ENCODE results near the gene FGF18.

The FGF18 gene

DNA sequence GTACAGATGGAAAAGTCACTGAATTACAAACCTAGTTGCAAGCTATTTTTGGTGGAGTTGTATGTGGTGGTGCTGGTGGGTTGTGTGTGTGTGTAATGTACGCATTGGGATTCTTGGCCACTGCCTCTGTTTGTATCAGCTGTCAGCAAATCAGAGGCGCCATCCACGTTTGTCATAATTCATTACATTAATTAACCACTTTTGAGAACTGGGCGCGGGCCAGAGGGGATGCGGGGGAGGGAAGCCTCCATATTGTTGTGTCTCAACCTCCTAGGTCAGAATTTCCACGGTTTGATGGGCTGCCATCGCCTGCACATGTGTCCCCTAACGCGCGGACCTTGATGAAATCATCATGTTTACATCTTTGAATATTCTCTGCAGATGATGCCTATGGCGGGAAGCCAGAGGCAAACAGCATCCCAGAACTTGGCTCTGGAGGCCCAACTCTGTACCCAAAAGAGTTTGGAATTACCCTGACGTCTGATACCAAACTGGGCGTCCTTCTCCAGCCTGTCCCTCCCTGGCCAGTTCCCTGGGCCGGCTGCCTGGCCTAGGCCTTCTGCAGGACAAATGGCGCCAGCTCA, 54.9 kb downstream of the FGF18 start:
- Mint-ChIP-seq H3K4me3 (no peak overlapping the region), H3K4me1 (no peaks in the 10 kb centered on the region)

DNA sequence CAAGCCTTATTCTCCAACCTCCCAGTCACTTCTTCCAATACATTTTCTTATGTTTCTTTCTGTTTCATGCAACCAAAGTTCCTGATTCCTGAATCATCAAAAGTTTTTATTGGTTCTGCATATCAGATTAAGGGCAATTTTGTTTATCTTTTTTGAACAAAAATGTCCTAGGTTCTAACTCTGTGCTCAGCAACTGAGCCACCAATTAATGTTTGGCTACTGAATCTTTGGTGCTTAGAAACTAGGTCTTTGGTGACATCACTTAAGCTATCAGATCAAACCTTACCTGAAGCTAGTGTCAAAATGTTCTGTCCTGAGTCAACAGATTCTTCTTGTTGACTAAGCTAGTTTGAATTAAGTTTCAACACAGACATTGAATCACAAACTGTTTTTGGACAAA, 56.1 kb downstream of the FGF18 start:
- H3K4me1 Mint-ChIP-seq = peaks cover 2% of the 10 kb centered on the region
- ATAC-seq (ENCODE audit: low read depth) (no peak), DNase-seq (ENCODE audit: low spot score in 2 of 2) (no peak)
- H3K27me3 Mint-ChIP-seq = peaks cover 13% of the 10 kb centered on the region
- H3K27ac Mint-ChIP-seq = no peak overlapping the region
- H3K4me3 Mint-ChIP-seq = no peak overlapping the region
- H3K36me3 Mint-ChIP-seq = peaks cover 2% of the 10 kb centered on the region
- H3K9me3 Mint-ChIP-seq = no peaks in the 10 kb centered on the region

More for the DNA sequence above, 54.9 kb downstream of the FGF18 start:
- DNase-seq (ENCODE audit: low spot score in 2 of 2) (no peak), ATAC-seq (ENCODE audit: low read depth) (no peak)
- peaks cover 2% of the 10 kb centered on the region for H3K36me3 Mint-ChIP-seq
- peaks cover 7% of the 10 kb centered on the region for H3K27me3 Mint-ChIP-seq
- no peak overlapping the region for H3K27ac Mint-ChIP-seq
- no peaks in the 10 kb centered on the region for H3K9me3 Mint-ChIP-seq

DNA sequence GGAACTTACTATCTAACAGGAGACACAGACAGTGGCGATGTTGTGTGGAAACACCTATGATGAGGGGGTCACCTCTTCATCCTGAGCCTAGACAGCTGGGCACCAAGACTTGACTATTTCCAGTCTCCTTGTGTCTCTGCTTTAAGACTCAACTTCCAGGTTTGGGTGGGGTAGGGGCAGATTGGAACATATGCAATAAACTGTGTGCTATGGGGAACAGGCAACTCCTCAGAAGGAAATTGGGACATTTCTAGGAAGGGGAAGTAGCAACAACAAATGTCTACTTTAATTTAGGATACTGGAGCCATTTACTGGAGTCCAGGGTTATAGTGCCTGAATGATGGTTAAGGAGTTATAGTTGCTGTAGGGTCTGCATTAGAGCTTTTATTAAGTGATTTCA, 57.3 kb downstream of the FGF18 start:
- H3K27ac Mint-ChIP-seq = no peak overlapping the region
- peaks cover 2% of the 10 kb centered on the region for H3K4me1 Mint-ChIP-seq
- H3K9me3 Mint-ChIP-seq = no peaks in the 10 kb centered on the region
- DNase-seq (ENCODE audit: low spot score in 2 of 2) (no peak), ATAC-seq (ENCODE audit: low read depth) (no peak)
- H3K36me3 Mint-ChIP-seq = peaks cover 2% of the 10 kb centered on the region
- H3K4me3 Mint-ChIP-seq = no peak overlapping the region
- H3K27me3 Mint-ChIP-seq = peaks cover 13% of the 10 kb centered on the region

DNA sequence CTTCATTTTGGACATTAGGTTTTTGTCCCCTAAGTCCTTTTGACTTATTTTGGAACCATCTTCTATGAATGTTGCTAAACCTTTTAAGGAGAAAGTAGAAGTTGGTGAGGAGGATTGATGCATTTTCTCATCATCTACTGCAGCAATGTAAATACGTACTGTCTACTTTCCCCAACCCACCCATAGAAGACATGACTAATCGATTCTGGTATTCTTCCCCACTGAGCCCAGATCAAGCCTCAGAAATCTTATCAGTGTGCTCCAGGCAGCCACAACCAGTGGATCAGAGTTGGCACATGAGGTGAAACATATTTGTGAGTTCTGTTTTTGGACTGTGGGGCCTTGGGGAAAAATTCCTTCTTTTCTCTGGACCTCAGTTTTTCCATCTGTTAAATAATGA, 57.7 kb downstream of the FGF18 start:
- Mint-ChIP-seq H3K27ac (no peak overlapping the region), H3K27me3 (peaks cover 17% of the 10 kb centered on the region), H3K4me1 (peaks cover 2% of the 10 kb centered on the region), H3K9me3 (no peaks in the 10 kb centered on the region), H3K4me3 (no peak overlapping the region), H3K36me3 (peaks cover 2% of the 10 kb centered on the region)
- DNase-seq (ENCODE audit: low spot score in 2 of 2) (no peak), ATAC-seq (ENCODE audit: low read depth) (no peak)

DNA sequence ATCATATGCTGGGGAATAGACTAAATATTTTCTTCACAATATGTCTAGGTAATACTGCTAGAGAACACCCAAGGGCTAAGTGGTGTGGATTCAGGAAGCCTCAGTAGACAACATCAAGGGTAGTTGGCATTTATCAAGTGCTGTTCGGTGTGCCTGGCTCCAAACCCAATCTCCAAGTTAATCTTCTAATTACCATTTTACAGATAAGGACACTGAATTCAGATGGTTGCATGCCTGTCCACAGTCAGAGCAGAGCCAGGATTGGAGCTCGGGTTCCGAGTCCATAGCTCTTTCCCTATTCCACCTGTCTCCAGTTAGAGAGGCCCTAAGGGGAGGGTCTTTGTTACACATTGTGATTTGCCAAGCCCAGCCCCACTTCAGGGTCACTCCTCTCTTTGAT, 58.2 kb downstream of the FGF18 start:
- Mint-ChIP-seq H3K27me3 (peaks cover 17% of the 10 kb centered on the region), H3K4me1 (peaks cover 2% of the 10 kb centered on the region), H3K27ac (no peak overlapping the region)

DNA sequence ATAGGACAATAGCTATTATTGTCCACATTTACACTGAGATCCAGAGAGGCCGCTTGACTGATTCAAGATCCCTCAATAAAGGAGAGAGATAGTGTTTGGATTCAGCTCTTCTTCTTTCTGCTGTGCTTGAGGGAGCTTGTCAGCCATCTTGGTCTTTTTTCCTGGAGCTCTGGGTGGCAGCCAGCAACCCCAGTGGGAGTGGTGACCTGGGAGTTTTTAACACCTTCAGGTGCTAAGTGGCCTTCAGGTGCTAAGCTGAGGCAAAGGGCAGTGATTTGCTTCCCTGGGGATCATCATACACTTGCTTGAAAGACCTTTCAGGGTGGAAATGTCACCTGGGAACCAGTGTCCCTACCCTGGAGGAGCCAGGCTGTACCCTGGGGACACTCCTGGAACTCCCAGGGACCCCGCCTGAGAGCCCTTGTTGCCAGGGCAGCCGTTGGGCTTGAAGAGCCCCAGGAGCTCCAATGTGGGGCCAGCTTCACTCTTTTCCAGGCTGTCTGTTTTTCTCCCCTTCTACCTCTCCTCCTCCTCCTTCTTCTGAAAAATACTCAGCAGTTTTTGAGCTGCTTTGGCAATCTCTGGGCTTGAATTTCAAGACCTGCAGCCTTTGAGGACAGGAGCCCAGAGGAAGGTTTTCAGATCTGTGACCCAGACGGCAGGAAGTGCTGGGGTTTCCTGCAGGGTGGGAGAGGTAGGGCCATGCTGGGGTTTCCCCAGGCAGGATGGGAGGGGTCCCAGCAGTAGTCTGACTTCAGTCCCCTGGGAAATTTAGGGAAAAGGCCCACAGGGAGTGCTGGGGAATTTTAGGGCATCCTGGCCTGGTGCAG, 59.7 kb downstream of the FGF18 start:
- Mint-ChIP-seq H3K27me3 (peaks cover 19% of the 10 kb centered on the region), H3K9me3 (no peaks in the 10 kb centered on the region), H3K4me1 (peaks cover 2% of the 10 kb centered on the region), H3K27ac (no peak overlapping the region), H3K36me3 (peaks cover 2% of the 10 kb centered on the region), H3K4me3 (no peak overlapping the region)
- ATAC-seq (ENCODE audit: low read depth) (no peak), DNase-seq (ENCODE audit: low spot score in 2 of 2) (no peak)

More for the DNA sequence above, 58.2 kb downstream of the FGF18 start:
- no peak for ATAC-seq (ENCODE audit: low read depth)
- Mint-ChIP-seq H3K4me3 (no peak overlapping the region), H3K9me3 (no peaks in the 10 kb centered on the region), H3K36me3 (peaks cover 2% of the 10 kb centered on the region)
- no peak for DNase-seq (ENCODE audit: low spot score in 2 of 2)

DNA sequence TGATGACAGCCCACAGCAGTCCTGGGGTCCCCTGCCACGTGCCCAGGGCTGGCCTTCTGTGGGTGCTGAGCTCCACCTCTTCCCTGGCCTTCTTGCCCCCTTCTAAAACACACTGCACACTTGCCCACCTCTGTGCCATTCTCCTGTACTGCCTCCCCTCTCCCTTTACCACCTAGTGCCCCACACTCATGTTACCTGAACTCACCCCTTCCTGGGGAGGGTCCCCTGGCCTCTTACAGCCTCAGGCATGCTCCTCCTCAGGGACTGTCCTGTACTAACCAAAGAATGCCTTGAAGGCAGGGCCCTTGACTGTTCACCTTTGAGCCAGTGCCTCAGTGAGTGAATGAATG, 60.3 kb downstream of the FGF18 start:
- ATAC-seq (ENCODE audit: low read depth) (no peak), DNase-seq (ENCODE audit: low spot score in 2 of 2) (no peak)
- Mint-ChIP-seq H3K4me1 (peaks cover 4% of the 10 kb centered on the region), H3K27me3 (peaks cover 23% of the 10 kb centered on the region), H3K4me3 (no peak overlapping the region), H3K27ac (no peak overlapping the region), H3K9me3 (no peaks in the 10 kb centered on the region), H3K36me3 (peaks cover 2% of the 10 kb centered on the region)

DNA sequence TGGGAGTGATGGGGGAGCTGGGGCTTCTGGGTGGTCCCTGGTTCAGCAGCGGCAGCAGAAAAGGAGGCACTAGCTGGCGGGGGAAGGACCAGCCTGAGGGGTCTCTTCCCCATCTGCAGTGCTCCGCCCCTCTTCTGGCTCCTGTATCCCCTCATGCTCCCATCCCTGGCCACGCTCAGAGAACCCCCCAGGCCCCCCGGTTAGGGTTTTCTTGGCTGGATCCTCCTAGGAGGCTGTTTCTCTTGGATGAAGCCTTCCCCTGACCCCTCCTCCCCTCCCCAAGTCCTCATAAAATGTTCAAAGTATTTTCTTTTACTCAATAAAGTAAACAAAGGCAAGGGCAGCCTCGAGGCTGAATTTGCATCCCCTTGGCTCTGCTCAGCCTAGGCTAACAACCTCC, 60.8 kb downstream of the FGF18 start:
- no peak for ATAC-seq (ENCODE audit: low read depth)
- no peaks in the 10 kb centered on the region for H3K9me3 Mint-ChIP-seq
- no peak overlapping the region for H3K27ac Mint-ChIP-seq
- no peak overlapping the region for H3K4me3 Mint-ChIP-seq
- H3K27me3 Mint-ChIP-seq = peaks cover 22% of the 10 kb centered on the region
- peaks cover 4% of the 10 kb centered on the region for H3K4me1 Mint-ChIP-seq
- H3K36me3 Mint-ChIP-seq = peaks cover 2% of the 10 kb centered on the region
- no peak for DNase-seq (ENCODE audit: low spot score in 2 of 2)

DNA sequence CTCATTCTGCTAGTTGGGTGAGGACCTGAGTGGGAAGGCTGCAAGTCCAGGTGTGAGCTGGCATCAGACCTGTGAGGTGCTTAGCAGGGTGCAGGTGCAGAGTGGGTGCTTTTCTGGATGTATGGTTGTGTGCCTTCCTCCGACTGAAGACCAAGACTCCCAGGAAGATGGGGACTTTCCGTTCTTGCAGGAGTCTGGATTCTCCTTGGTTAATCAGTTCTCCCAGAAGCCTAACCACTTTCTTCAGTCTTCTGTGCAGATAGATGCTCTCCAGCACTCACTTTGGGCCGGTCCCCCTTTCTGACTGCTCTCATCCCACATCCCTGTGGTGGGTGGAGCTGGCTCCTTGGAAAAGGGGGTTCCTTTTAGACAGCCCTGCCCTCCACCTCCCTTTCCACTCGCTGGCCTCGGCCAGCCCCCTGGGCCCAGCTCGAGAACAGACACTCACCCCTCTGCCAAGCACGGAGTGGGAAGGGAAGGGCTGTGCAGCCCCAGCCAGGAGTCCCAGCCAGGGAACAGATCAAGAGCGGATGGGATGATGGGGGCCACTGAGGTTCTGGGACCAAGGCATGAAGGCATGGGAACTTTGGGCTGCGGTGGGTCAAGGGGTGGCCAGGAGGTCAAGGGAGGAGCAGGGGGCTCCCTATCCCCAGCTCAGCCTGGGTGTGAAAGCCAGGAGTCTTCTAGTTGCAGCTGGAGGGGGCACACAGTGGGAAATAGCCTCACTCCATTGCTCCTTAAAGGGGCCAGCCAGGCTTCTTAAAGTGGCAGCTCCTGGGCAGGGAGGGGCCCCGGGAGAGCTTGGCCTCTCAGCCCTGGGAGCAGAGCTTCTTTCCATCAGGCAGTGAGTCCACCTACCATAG, 62.4 kb downstream of the FGF18 start:
- DNase-seq (ENCODE audit: low spot score in 2 of 2) (no peak), ATAC-seq (ENCODE audit: low read depth) (no peak)
- peaks cover 22% of the 10 kb centered on the region for H3K27me3 Mint-ChIP-seq
- H3K36me3 Mint-ChIP-seq = no peaks in the 10 kb centered on the region
- H3K4me3 Mint-ChIP-seq = no peak overlapping the region
- no peak overlapping the region for H3K27ac Mint-ChIP-seq
- peaks cover 4% of the 10 kb centered on the region for H3K4me1 Mint-ChIP-seq
- H3K9me3 Mint-ChIP-seq = no peaks in the 10 kb centered on the region

DNA sequence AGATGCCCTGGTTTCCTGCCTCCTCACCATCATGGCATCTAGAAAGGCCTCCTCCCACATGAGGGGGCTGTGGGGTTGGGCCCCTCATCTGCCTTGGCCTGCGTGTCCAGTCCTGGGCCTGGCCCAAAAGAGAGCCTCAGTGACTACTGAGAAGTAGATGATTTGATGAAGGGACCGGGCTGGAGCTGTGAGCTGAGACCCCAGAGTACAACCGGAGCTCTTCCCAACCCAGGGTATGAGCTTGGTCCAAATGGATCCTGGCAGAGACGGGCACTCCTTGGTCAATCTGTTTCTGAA, 62.9 kb downstream of the FGF18 start:
- no peaks in the 10 kb centered on the region for H3K9me3 Mint-ChIP-seq
- H3K27ac Mint-ChIP-seq = no peak overlapping the region
- H3K4me1 Mint-ChIP-seq = peaks cover 4% of the 10 kb centered on the region
- no peaks in the 10 kb centered on the region for H3K36me3 Mint-ChIP-seq
- H3K27me3 Mint-ChIP-seq = peaks cover 24% of the 10 kb centered on the region
- DNase-seq (ENCODE audit: low spot score in 2 of 2) (no peak), ATAC-seq (ENCODE audit: low read depth) (no peak)
- H3K4me3 Mint-ChIP-seq = no peak overlapping the region

DNA sequence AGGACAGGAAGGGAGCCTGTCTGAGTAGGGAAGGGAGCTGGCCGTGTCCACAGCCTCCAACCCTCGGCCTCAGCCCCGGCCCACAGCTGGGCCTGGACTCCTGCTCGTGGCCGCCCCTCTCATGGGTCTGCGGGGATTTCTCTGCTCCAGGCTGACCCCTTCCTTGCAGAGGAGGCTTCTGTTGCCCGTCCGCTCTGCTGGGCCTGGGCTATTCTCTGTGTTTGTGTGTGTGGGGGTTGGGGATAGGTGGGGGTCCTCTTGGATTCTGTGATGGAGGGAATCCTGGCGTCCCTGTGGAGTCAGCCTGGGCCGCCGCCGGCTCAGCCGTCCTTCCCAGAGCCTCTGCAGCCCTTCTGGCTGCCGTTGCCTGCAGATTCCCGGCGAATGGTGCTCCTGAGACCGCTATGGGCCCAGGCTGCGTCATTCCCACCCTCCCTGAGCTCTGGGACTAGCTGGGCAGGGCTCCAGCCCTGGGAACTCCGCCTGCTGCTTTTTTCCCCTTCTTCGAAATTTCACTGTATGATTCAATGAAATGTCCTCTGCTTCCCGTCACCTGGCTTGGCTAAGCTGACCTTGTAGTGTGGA, 64.2 kb downstream of the FGF18 start:
- no peaks in the 10 kb centered on the region for H3K9me3 Mint-ChIP-seq
- no peak overlapping the region for H3K27ac Mint-ChIP-seq
- ATAC-seq (ENCODE audit: low read depth) = no peak
- no peak for DNase-seq (ENCODE audit: low spot score in 2 of 2)
- peaks cover 24% of the 10 kb centered on the region for H3K27me3 Mint-ChIP-seq
- H3K4me3 Mint-ChIP-seq = no peak overlapping the region
- peaks cover 4% of the 10 kb centered on the region for H3K4me1 Mint-ChIP-seq
- H3K36me3 Mint-ChIP-seq = no peaks in the 10 kb centered on the region

DNA sequence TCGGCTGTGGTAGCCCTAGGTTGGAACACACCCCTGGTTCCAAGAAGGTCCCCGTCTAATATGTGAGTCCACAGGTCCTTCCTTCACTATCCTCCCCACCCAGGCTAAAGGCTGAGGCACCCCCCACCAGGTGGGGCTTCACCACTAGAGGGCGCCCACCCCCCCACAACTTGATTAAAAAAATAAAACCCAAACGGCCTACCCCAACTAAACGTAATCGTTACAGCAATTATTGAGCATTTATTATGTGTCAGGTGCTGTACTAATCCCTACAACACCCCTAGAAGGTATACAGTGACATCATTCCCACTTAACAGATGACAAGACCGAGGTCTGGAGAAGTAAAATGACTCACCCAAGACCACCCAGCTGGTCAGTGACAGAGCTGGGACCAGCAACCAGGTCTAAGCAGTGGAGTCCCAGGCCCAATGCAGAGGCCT, 65.0 kb downstream of the FGF18 start:
- Mint-ChIP-seq H3K4me1 (peaks cover 4% of the 10 kb centered on the region), H3K27me3 (peaks cover 27% of the 10 kb centered on the region), H3K36me3 (no peaks in the 10 kb centered on the region), H3K9me3 (no peaks in the 10 kb centered on the region), H3K27ac (no peak overlapping the region), H3K4me3 (no peak overlapping the region)
- ATAC-seq (ENCODE audit: low read depth) (peak; percentile 31), DNase-seq (ENCODE audit: low spot score in 2 of 2) (peak; percentile 42 to 47)

DNA sequence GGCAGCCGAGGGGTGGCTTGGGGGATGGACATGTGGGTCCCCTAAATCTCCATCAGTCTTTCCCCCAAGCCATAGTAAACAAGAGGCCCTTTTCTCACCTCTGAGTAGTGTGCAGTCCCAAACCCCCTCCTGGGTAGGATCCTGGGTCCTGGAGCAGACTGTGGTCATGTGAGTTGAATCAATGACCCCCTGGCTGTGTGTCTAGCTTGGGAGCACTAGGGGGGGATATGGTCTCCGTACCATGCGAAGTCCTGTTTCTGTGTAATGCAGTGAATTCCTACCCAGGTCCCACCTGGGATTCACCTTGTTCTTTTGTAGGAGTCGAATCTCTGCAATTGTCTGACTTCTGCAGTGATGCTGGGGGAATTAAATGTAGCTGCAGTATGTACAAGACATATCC, 66.2 kb downstream of the FGF18 start:
- Mint-ChIP-seq H3K27me3 (peaks cover 23% of the 10 kb centered on the region), H3K4me1 (peaks cover 2% of the 10 kb centered on the region), H3K4me3 (no peak overlapping the region), H3K36me3 (no peaks in the 10 kb centered on the region), H3K9me3 (no peaks in the 10 kb centered on the region), H3K27ac (no peak overlapping the region)
- DNase-seq (ENCODE audit: low spot score in 2 of 2) (no peak), ATAC-seq (ENCODE audit: low read depth) (no peak)

DNA sequence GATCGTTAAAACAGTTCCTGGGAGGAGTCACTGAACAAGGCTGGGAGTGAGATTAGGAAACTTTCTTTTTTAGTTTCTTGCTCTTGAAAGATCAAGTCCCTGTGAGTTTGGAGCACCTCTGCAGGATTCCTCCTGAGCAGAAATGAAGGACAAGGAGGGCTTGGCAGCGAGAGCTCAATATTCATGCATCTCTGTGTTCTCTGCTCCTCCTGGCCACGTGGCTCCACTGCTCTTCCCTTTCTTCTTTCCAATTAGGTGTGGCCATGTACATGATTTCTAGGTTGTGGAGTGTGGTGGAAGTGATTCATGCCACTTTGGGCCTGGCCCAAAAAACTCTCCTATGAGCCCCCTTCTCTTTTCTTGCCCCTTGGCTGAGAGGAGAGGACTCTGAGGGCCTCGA, 67.2 kb downstream of the FGF18 start:
- Mint-ChIP-seq H3K9me3 (no peaks in the 10 kb centered on the region), H3K27me3 (peaks cover 24% of the 10 kb centered on the region), H3K36me3 (no peaks in the 10 kb centered on the region), H3K4me1 (peaks cover 2% of the 10 kb centered on the region), H3K27ac (no peak overlapping the region), H3K4me3 (no peak overlapping the region)
- ATAC-seq (ENCODE audit: low read depth) (no peak), DNase-seq (ENCODE audit: low spot score in 2 of 2) (no peak)

Data from memory B cell (primary cell).